ENCODE measurements around the gene PHLDA1. TPM values are rescaled to one million over a fixed set of nuclear protein-coding genes. Genes with fewer than 3 reads are reported as not detected.

Gene PHLDA1
- polyA plus RNA-seq, 1 donor (not counting 4 experiments of a cell fraction or from before 2014, with no cell fraction given), result 144 TPM

- peaks cover 15% of the 10 kb centered on the region for H3K4me1 ChIP-seq (ENCODE audit: control insufficient read depth, extremely low read depth, insufficient read depth, low read length)
- peaks cover 43% of the 10 kb centered on the region for H3K79me2 ChIP-seq (ENCODE audit: control insufficient read depth, insufficient read depth, low read length)
- peak overlapping the region; percentile 62 to 98 (median 72) for H3K4me3 ChIP-seq (ENCODE audit: control insufficient read depth in 2 of 3, extremely low read depth in 1 of 3, insufficient read depth in 2 of 3, low read depth in 1 of 3, low read length in 3 of 3)
- FAIRE-seq, result no peak
- no peaks in the 10 kb centered on the region for H3K9me3 ChIP-seq (ENCODE audit: control insufficient read depth, low read depth, low read length)
- H3K36me3 ChIP-seq (ENCODE audit: control insufficient read depth in 2 of 2, extremely low read depth in 1 of 2, insufficient read depth in 2 of 2, low read length in 2 of 2), result peaks cover 4 to 22% of the 10 kb centered on the region in 2 experiments
- no peaks in the 10 kb centered on the region for H3K9me1 ChIP-seq (ENCODE audit: control insufficient read depth, extremely low read depth, insufficient read depth, low read length)
- peaks cover 9% of the 10 kb centered on the region for H4K20me1 ChIP-seq (ENCODE audit: control insufficient read depth, extremely low read depth, insufficient read depth, low read length)
- H2AFZ ChIP-seq (ENCODE audit: control insufficient read depth, low read length), result no peak overlapping the region
- no peak for TF ChIP-seq CTCF (optimal IDR thresholded peaks at IDR 0.05 in 1 of 3, IDR thresholded peaks at IDR 0.05 in 1 of 3, conservative IDR thresholded peaks at IDR 0.05 in 1 of 3; ENCODE audit: extremely low read depth in 1 of 3, insufficient read depth in 2 of 3, low read length in 3 of 3)
- no peak for TF ChIP-seq EZH2 (IDR thresholded peaks at IDR 0.05; ENCODE audit: low read length)
- peak overlapping the region; percentile 82 for H3K27ac ChIP-seq (ENCODE audit: control insufficient read depth, insufficient read depth, low read length)
- peak overlapping the region; percentile 95 for H3K9ac ChIP-seq (ENCODE audit: control insufficient read depth, extremely low read depth, insufficient read depth, low read length)
- dilution Hi-C loops (cut with MboI; ENCODE audit: extremely low pct_ligation_motif_present, low sequenced_read_pairs), result no loop called here
- H3K4me2 ChIP-seq (ENCODE audit: control insufficient read depth, extremely low read depth, insufficient read depth, low read depth, low read length), result peak overlapping the region; percentile 85
- DNase-seq (ENCODE audit: low read depth, low spot score), result no peak
- H3K27me3 ChIP-seq (ENCODE audit: control insufficient read depth, extremely low read depth, insufficient read depth, low read length), result no peaks in the 10 kb centered on the region
These were observed 1.8 kb upstream of the PHLDA1 start for GRCh38 chr12:76033081-76034011.

GRCh38 chr12:76032043-76032981 is 736 bp upstream of the PHLDA1 start:
- Histone ChIP-seq H2AFZ (ENCODE audit: control insufficient read depth, low read length) (no peak overlapping the region), H4K20me1 (ENCODE audit: control insufficient read depth, extremely low read depth, insufficient read depth, low read length) (peaks cover 9% of the 10 kb centered on the region), H3K4me3 (ENCODE audit: control insufficient read depth in 2 of 3, extremely low read depth in 1 of 3, insufficient read depth in 2 of 3, low read depth in 1 of 3, low read length in 3 of 3) (peak overlapping the region; percentile 62 to 98 (median 72)), H3K4me1 (ENCODE audit: control insufficient read depth, extremely low read depth, insufficient read depth, low read length) (peaks cover 6% of the 10 kb centered on the region), H3K9me1 (ENCODE audit: control insufficient read depth, extremely low read depth, insufficient read depth, low read length) (no peaks in the 10 kb centered on the region), H3K9ac (ENCODE audit: control insufficient read depth, extremely low read depth, insufficient read depth, low read length) (peak overlapping the region; percentile 95), H3K79me2 (ENCODE audit: control insufficient read depth, insufficient read depth, low read length) (peaks cover 43% of the 10 kb centered on the region), H3K9me3 (ENCODE audit: control insufficient read depth, low read depth, low read length) (no peaks in the 10 kb centered on the region), H3K36me3 (ENCODE audit: control insufficient read depth in 2 of 2, extremely low read depth in 1 of 2, insufficient read depth in 2 of 2, low read length in 2 of 2) (peaks cover 4 to 22% of the 10 kb centered on the region in 2 experiments), H3K4me2 (ENCODE audit: control insufficient read depth, extremely low read depth, insufficient read depth, low read depth, low read length) (peak overlapping the region; percentile 85), H3K27ac (ENCODE audit: control insufficient read depth, insufficient read depth, low read length) (peak overlapping the region; percentile 82), H3K27me3 (ENCODE audit: control insufficient read depth, extremely low read depth, insufficient read depth, low read length) (no peaks in the 10 kb centered on the region)
- dilution Hi-C loops (cut with MboI; ENCODE audit: extremely low pct_ligation_motif_present, low sequenced_read_pairs), result no loop called here
- FAIRE-seq (peak; percentile 61), DNase-seq (ENCODE audit: low read depth, low spot score) (no peak)
- TF ChIP-seq EZH2 (IDR thresholded peaks at IDR 0.05; ENCODE audit: low read length) (no peak), CTCF (optimal IDR thresholded peaks at IDR 0.05 in 1 of 3, IDR thresholded peaks at IDR 0.05 in 1 of 3, conservative IDR thresholded peaks at IDR 0.05 in 1 of 3; ENCODE audit: extremely low read depth in 1 of 3, insufficient read depth in 2 of 3, low read length in 3 of 3) (no peak)

Data from keratinocyte (primary cell).